T-helper 1 cell treated with Interleukin-12 subunit alpha and Interleukin-12 subunit beta and Interleukin-4 antibody, amounts not matched to agents 30 ng/mL and 1 ng/mL, for 36 hours (primary cell): ENCODE results near the gene GLIPR1L1. TPM values are rescaled to one million over a fixed set of nuclear protein-coding genes. Genes with fewer than 3 reads are reported as not detected.

Experiments
- intact Hi-C: fragments of 100-400 bp; cut with micrococcal nuclease; formaldehyde crosslinking; loops from one replicate; pipeline ENCODE4 v1.15.1; 2024
- total RNA-seq: library from RNA; stranded (reverse); gene quantifications from 2 replicates; pipeline ENCODE4 v1.2.3, GENCODE V29; 2022

Gene GLIPR1L1
- not detected in 2 replicates for total RNA-seq

- intact Hi-C loops: loop anchor here (1.0 to 10.0 kb wide), 14 partner anchors 12 to 1220 kb away; partner anchors contain the start of genes ATXN7L3B, BBS10, GLIPR1 and GLIPR1L2
These were observed at the start of gene GLIPR1L1 for GRCh38 chr12:75334384-75335030. TSS of gene GLIPR1L1 (plus strand) at chr12:75334670. CDS start at chr12:75334729, 59 bp downstream.

- intact Hi-C loops: no loop called here
These were observed 45.6 kb upstream of the GLIPR1L1 start for GRCh38 chr12:75288860-75289259.

- intact Hi-C loops: loop anchor here (1.0 kb wide), 1 partner anchor 600 kb away; no protein-coding TSS in a partner anchor
These were observed 44.7 kb upstream of the GLIPR1L1 start for GRCh38 chr12:75289753-75290152.

GRCh38 chr12:75291014-75291413, 43.5 kb upstream of the GLIPR1L1 start:
- intact Hi-C loops: no loop called here

- intact Hi-C loops: no loop called here
These were observed 40.1 kb upstream of the GLIPR1L1 start for GRCh38 chr12:75294336-75294735.

GRCh38 chr12:75294797-75295196, 39.7 kb upstream of the GLIPR1L1 start:
- intact Hi-C loops: no loop called here

GRCh38 chr12:75302225-75302624, 32.2 kb upstream of the GLIPR1L1 start:
- intact Hi-C loops: no loop called here

- intact Hi-C loops: no loop called here
These were observed 31.7 kb upstream of the GLIPR1L1 start for GRCh38 chr12:75302781-75303180.

GRCh38 chr12:75305412-75306332, 28.8 kb upstream of the GLIPR1L1 start:
- intact Hi-C loops: no loop called here

- intact Hi-C loops: no loop called here
These were observed 26.2 kb upstream of the GLIPR1L1 start for GRCh38 chr12:75308279-75308678.

GRCh38 chr12:75311369-75311768, 23.1 kb upstream of the GLIPR1L1 start:
- intact Hi-C loops: no loop called here

GRCh38 chr12:75315518-75315917, 19.0 kb upstream of the GLIPR1L1 start:
- intact Hi-C loops: no loop called here

GRCh38 chr12:75317784-75318183, 16.7 kb upstream of the GLIPR1L1 start:
- intact Hi-C loops: no loop called here

- intact Hi-C loops: no loop called here
These were observed 12.0 kb upstream of the GLIPR1L1 start for GRCh38 chr12:75322464-75322863.

GRCh38 chr12:75323663-75324062, 10.8 kb upstream of the GLIPR1L1 start:
- intact Hi-C loops: no loop called here

- intact Hi-C loops: no loop called here
These were observed 6.8 kb upstream of the GLIPR1L1 start for GRCh38 chr12:75327642-75328041.

GRCh38 chr12:75329918-75330826, 4.3 kb upstream of the GLIPR1L1 start, which contains the start of gene CAPS2:
TSS of gene CAPS2 (minus strand) at chr12:75330324. CDS start at chr12:75326498, 3,826 bp downstream.
- intact Hi-C loops: loop anchor here (1.0 to 10.0 kb wide), 6 partner anchors 150 to 1434 kb away; partner anchors contain the start of genes BBS10, GLIPR1, OSBPL8 and ZDHHC17

GRCh38 chr12:75337905-75338304, 3.4 kb downstream of the GLIPR1L1 start:
- intact Hi-C loops: loop anchor here (1.0 to 10.0 kb wide), 7 partner anchors 8 to 1217 kb away; partner anchors contain the start of genes ATXN7L3B, GLIPR1 and OSBPL8

- intact Hi-C loops: no loop called here
These were observed 7.4 kb downstream of the GLIPR1L1 start for GRCh38 chr12:75341873-75342272.

- intact Hi-C loops: no loop called here
These were observed 11.1 kb downstream of the GLIPR1L1 start for GRCh38 chr12:75345531-75345930.

- intact Hi-C loops: loop anchor here (1.0 to 2.0 kb wide), 4 partner anchors 8 to 45 kb away; partner anchors contain the start of genes GLIPR1L1 and GLIPR1L2
These were observed 11.7 kb downstream of the GLIPR1L1 start for GRCh38 chr12:75346215-75346614.
